C4-2B (cell line): ENCODE results near the gene NUDT4.
A peak's percentile ranks its signal among the peaks of the same experiment; 100 is the strongest.
"Not testable (repeated sequence)": the region's sequence is repeated elsewhere in the genome, so short reads cannot be mapped to it uniquely, and the experiment has no call there.

Experiments used
- H3K27ac ChIP-seq: fragments of 450-650 bp; 2 replicates; pipeline ENCODE4 v1.5.1; 2017
- CTCF ChIP-seq: fragments of 450-650 bp; conservative IDR thresholded peaks from 2 replicates; pipeline ENCODE4 v1.5.1; 2017; ENCODE audit warnings: mild to moderate bottlenecking
- ZFX ChIP-seq: fragments of 450-650 bp; IDR thresholded peaks from 2 replicates; pipeline ENCODE4 v1.6.1; 2017

The NUDT4 gene

GRCh38 chr12:93404961-93405849 lies 27.5 kb downstream of the NUDT4 start:
- TF ChIP-seq ZFX (no peak), CTCF (no peak)
- no peak overlapping the region; the same call in none of the 2 replicates for H3K27ac ChIP-seq

- TF ChIP-seq ZFX (no peak), CTCF (no peak)
- H3K27ac ChIP-seq = peak overlapping the region; percentile 44
Measured at GRCh38 chr12:93407054-93407962, 29.6 kb downstream of the NUDT4 start.

- TF ChIP-seq CTCF (no peak), ZFX (no peak)
- peak overlapping the region; percentile 44; the same call in 1 of the 2 replicates for H3K27ac ChIP-seq
Measured at GRCh38 chr12:93407963-93408283, 30.2 kb downstream of the NUDT4 start.

GRCh38 chr12:93408813-93409212 lies 31.1 kb downstream of the NUDT4 start:
- no peak overlapping the region for H3K27ac ChIP-seq
- TF ChIP-seq CTCF = no peak
- TF ChIP-seq ZFX = no peak

GRCh38 chr12:93409343-93410187 lies 31.8 kb downstream of the NUDT4 start:
- not testable (repeated sequence) for H3K27ac ChIP-seq

GRCh38 chr12:93411060-93411459 lies 33.3 kb downstream of the NUDT4 start:
- peak overlapping the region; percentile 89 for H3K27ac ChIP-seq

GRCh38 chr12:93412396-93412795 lies 34.7 kb downstream of the NUDT4 start:
- peak overlapping the region; percentile 89 for H3K27ac ChIP-seq

- no peak for TF ChIP-seq ZFX
- TF ChIP-seq CTCF = no peak
- H3K27ac ChIP-seq = peak overlapping the region; percentile 87
Measured at GRCh38 chr12:93413064-93413463, 35.3 kb downstream of the NUDT4 start.
